OCI-LY3 (cell line): Measurements from ENCODE around the gene OPCML.

ENCODE experiments used
- EZH2phosphoT487 ChIP-seq: fragments of 200-600 bp; shearing (Covaris generic); IDR thresholded peaks from 2 replicates; pipeline ENCODE4 v1.6.1; 2018; ENCODE audit warnings: antibody characterized with exemption, mixed run types, low read depth
- TF ChIP-seq, protein P1 (sequence below): fragments of 200-600, 300-600 bp; sonication (generic); IDR thresholded peaks from 2 replicates; pipeline ENCODE4 v1.5.1; 2014; ENCODE audit warnings: antibody characterized with exemption, low read length, low read depth

DNA sequence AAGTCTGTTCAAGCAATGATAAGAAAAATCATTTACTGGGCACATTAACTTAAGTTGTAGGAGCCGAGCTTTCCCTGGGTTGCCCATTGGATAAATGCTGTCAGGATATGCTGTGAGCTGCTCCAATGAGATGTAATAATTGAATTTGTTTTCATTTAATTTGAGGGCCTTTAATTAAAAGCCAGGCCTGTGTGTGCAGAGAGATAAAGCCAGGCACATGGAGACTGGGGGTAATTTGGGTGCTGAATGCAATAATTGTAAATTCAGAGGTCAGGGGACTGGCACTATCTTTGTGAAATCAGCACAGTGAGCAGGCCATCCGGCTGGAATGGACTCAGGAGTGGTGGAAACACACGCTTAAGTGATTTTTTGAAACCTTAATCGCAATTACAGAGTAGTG, 125.8 kb downstream of the OPCML start:
- TF ChIP-seq, protein P1, sequence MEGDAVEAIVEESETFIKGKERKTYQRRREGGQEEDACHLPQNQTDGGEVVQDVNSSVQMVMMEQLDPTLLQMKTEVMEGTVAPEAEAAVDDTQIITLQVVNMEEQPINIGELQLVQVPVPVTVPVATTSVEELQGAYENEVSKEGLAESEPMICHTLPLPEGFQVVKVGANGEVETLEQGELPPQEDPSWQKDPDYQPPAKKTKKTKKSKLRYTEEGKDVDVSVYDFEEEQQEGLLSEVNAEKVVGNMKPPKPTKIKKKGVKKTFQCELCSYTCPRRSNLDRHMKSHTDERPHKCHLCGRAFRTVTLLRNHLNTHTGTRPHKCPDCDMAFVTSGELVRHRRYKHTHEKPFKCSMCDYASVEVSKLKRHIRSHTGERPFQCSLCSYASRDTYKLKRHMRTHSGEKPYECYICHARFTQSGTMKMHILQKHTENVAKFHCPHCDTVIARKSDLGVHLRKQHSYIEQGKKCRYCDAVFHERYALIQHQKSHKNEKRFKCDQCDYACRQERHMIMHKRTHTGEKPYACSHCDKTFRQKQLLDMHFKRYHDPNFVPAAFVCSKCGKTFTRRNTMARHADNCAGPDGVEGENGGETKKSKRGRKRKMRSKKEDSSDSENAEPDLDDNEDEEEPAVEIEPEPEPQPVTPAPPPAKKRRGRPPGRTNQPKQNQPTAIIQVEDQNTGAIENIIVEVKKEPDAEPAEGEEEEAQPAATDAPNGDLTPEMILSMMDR = no peak
- TF ChIP-seq EZH2phosphoT487 = no peak
